IMR-90 (cell line): ENCODE results near the gene AHI1. TPM values are rescaled to one million over a fixed set of nuclear protein-coding genes. Genes with fewer than 3 reads are reported as not detected.

Experiments
- ATAC-seq: fragments of 200-7000 bp; cut with Tn5 transposase; 2 replicates; pipeline ENCODE4 v1.9.1; 2020; ENCODE audit warnings: low read depth, mild to moderate bottlenecking, moderate library complexity
- BruUV-seq: library from RNA; stranded (reverse); fragments of 400-500 nt; replicated peaks from 2 replicates; lab custom pipeline; 2021; lab: Mats Ljungman, UMichigan
- CTCF ChIA-PET: fragments of 300-600 bp; formaldehyde crosslinking; extraction: SDS; loops from one replicate; lab custom pipeline; 2021; ENCODE audit warnings: antibody characterized with exemption; lab: Yijun Ruan, JAX
- POLR2A ChIA-PET: fragments of 300-600 bp; sonication (Branson Sonifier 250); formaldehyde crosslinking; loops from one replicate; lab custom pipeline; 2022; ENCODE audit warnings: antibody characterized with exemption; ENCODE audit not compliant: unreplicated experiment; lab: Charles Lee
- DNase-seq: peaks from one replicate; pipeline ENCODE4 v3.0.0; 2013
- H2AFZ ChIP-seq: replicated peaks from 2 replicates; pipeline ENCODE3; 2013; ENCODE audit warnings: low read length, mild to moderate bottlenecking; ENCODE audit not compliant: poor library complexity
- H2AK5ac ChIP-seq: 2 replicates; pipeline ENCODE4 v1.6.1; 2013; ENCODE audit warnings: low read depth, low read length, inconsistent platforms
- H2AK9ac ChIP-seq: replicated peaks from 2 replicates; pipeline ENCODE3; 2013; ENCODE audit warnings: mild to moderate bottlenecking, low read depth, low read length, moderate library complexity; ENCODE audit not compliant: poor library complexity
- H2BK120ac ChIP-seq: 2 replicates; pipeline ENCODE4 v1.6.1; 2013; ENCODE audit warnings: low read depth, low read length, inconsistent platforms
- H2BK15ac ChIP-seq: 3 replicates; pipeline ENCODE4 v1.6.1; 2013; ENCODE audit warnings: low read depth, low read length, inconsistent platforms
- H2BK20ac ChIP-seq: 2 replicates; pipeline ENCODE4 v1.6.1; 2013; ENCODE audit warnings: low read depth, mild to moderate bottlenecking, inconsistent platforms, low read length, moderate library complexity
- H2BK5ac ChIP-seq: 2 replicates; pipeline ENCODE4 v1.6.1; 2013; ENCODE audit warnings: mild to moderate bottlenecking, low read depth, low read length, inconsistent platforms; ENCODE audit not compliant: poor library complexity, severe bottlenecking
- H3K14ac ChIP-seq: replicated peaks from 2 replicates; pipeline ENCODE4 v1.6.1; 2013; ENCODE audit warnings: low read depth, low read length, inconsistent platforms
- H3K18ac ChIP-seq: 2 replicates; pipeline ENCODE4 v1.6.1; 2013; ENCODE audit warnings: low read depth, low read length, control low read depth
- H3K23ac ChIP-seq: 2 replicates; pipeline ENCODE4 v1.6.1; 2013; ENCODE audit warnings: low read depth, low read length, inconsistent platforms
- H3K27ac ChIP-seq: 2 replicates; pipeline ENCODE4 v1.5.1; 2013; ENCODE audit warnings: mild to moderate bottlenecking, control low read depth, low read length; ENCODE audit not compliant: insufficient read depth
- H3K27me3 ChIP-seq: 2 replicates; pipeline ENCODE4 v1.6.1; 2013; ENCODE audit warnings: low read length; ENCODE audit not compliant: control insufficient read depth, insufficient read depth
- H3K36me3 ChIP-seq: 2 replicates; pipeline ENCODE4 v1.6.1; 2013; ENCODE audit warnings: low read length, mixed read lengths; ENCODE audit not compliant: control insufficient read depth, insufficient read depth
- H3K4ac ChIP-seq: 2 replicates; pipeline ENCODE4 v1.6.1; 2013; ENCODE audit warnings: low read depth, low read length, inconsistent platforms
- H3K4me1 ChIP-seq: 2 replicates; pipeline ENCODE4 v1.6.1; 2013; ENCODE audit warnings: low read length, mixed read lengths; ENCODE audit not compliant: control insufficient read depth, insufficient read depth
- H3K4me2 ChIP-seq: 2 replicates; pipeline ENCODE4 v1.6.1; 2013; ENCODE audit warnings: low read depth, mild to moderate bottlenecking, control low read depth, low read length, moderate library complexity
- H3K4me3 ChIP-seq: 2 replicates; pipeline ENCODE4 v1.5.1; 2013; ENCODE audit warnings: low read depth, mild to moderate bottlenecking, control low read depth, low read length, moderate library complexity; ENCODE audit not compliant: insufficient read depth
- H3K56ac ChIP-seq: 2 replicates; pipeline ENCODE4 v1.6.1; 2013; ENCODE audit warnings: low read length, inconsistent platforms; ENCODE audit not compliant: insufficient read depth; ENCODE audit errors: extremely low read depth
- H3K79me1 ChIP-seq, 2 experiments: 2 replicates each; pipeline ENCODE4 v1.6.1; 2013; ENCODE audit warnings: low read length in 2 of 2, inconsistent platforms in 1 of 2, low read depth in 1 of 2
- H3K9ac ChIP-seq: 2 replicates; pipeline ENCODE4 v1.6.1; 2013; ENCODE audit warnings: low read depth, low read length, control low read depth
- H3K9me1 ChIP-seq: 2 replicates; pipeline ENCODE4 v1.6.1; 2013; ENCODE audit warnings: low read length, inconsistent platforms; ENCODE audit not compliant: insufficient read depth
- H3K9me3 ChIP-seq: 2 replicates; pipeline ENCODE4 v1.6.1; 2013; ENCODE audit warnings: low read length; ENCODE audit not compliant: control insufficient read depth, insufficient read depth
- H4K20me1 ChIP-seq: 2 replicates; pipeline ENCODE4 v1.6.1; 2013; ENCODE audit warnings: low read length, inconsistent platforms; ENCODE audit not compliant: insufficient read depth
- H4K5ac ChIP-seq: 2 replicates; pipeline ENCODE4 v1.6.1; 2013; ENCODE audit warnings: mild to moderate bottlenecking, low read depth, low read length, control low read depth
- H4K8ac ChIP-seq, 2 experiments: 2 replicates each; pipeline ENCODE4 v1.6.1; 2013; ENCODE audit warnings: low read depth in 2 of 2, low read length in 2 of 2, control low read depth in 1 of 2, inconsistent platforms in 1 of 2
- H4K91ac ChIP-seq: 2 replicates; pipeline ENCODE4 v1.6.1; 2013; ENCODE audit warnings: low read depth, low read length, inconsistent platforms; ENCODE audit not compliant: insufficient read depth
- CEBPB ChIP-seq: IDR thresholded peaks from 2 replicates; pipeline ENCODE4 v1.6.1; 2012; ENCODE audit warnings: low read depth, low read length, improper control_type of control experiment
- NFE2L2 ChIP-seq: fragments of 150-350 bp; IDR thresholded peaks from 2 replicates; pipeline ENCODE4 v1.6.1; 2016; ENCODE audit warnings: low read depth, mild to moderate bottlenecking, low read length
- SMC3 ChIP-seq: fragments of 150-350 bp; IDR thresholded peaks from 2 replicates; pipeline ENCODE4 v1.6.1; 2016; ENCODE audit warnings: low read depth, mild to moderate bottlenecking, antibody characterized with exemption, low read length, moderate library complexity
- whole genome bisulfite sequencing, 2 experiments: methylation state at CpG; one replicate each; pipeline versions ENCODE4 v1.1.5 to v1.1.7; 2013; ENCODE audit warnings: missing lambda C conversion rate in 2 of 2; ENCODE audit not compliant: insufficient read length in 1 of 2; ENCODE audit errors: extremely low coverage in 2 of 2; 5-methylcytosine and 5-hydroxymethylcytosine counted together
- dilution Hi-C: fragments of 300-500 bp; cut with HindIII; formaldehyde crosslinking; loops from one replicate; pipeline ENCODE4 v1.14.3; 2018; ENCODE audit warnings: low sequenced_read_pairs; ENCODE audit not compliant: unreplicated experiment
- in situ Hi-C: fragments of 300-500 bp; cut with MboI; formaldehyde crosslinking; loops from 3 replicates; pipeline ENCODE4 v1.14.3; 2019; ENCODE audit warnings: low sequenced_read_pairs, inconsistent platforms, mixed read lengths
- intact Hi-C: fragments of 100-400 bp; cut with micrococcal nuclease; formaldehyde crosslinking; loops from 2 replicates; pipeline ENCODE4 v1.10.0; 2022
- polyA plus RNA-seq, 3 experiments: library from polyadenylated mRNA; depleted of rRNA; stranded (reverse); fragments of >200 nt; gene quantifications; 2 replicates each; pipeline ENCODE4 v1.2.3, GENCODE V29; 2012; ENCODE audit warnings: low replicate concordance in 1 of 3
- total RNA-seq: library from RNA; depleted of rRNA; stranded (reverse); fragments of >200 nt; gene quantifications from 2 replicates; pipeline ENCODE4 v1.2.3, GENCODE V29; 2012

AHI1 gene
- total and polyA plus RNA-seq, 2 of the 4 experiments (the other 2 are of a cell fraction) = 9.5 to 19.4 TPM

DNA sequence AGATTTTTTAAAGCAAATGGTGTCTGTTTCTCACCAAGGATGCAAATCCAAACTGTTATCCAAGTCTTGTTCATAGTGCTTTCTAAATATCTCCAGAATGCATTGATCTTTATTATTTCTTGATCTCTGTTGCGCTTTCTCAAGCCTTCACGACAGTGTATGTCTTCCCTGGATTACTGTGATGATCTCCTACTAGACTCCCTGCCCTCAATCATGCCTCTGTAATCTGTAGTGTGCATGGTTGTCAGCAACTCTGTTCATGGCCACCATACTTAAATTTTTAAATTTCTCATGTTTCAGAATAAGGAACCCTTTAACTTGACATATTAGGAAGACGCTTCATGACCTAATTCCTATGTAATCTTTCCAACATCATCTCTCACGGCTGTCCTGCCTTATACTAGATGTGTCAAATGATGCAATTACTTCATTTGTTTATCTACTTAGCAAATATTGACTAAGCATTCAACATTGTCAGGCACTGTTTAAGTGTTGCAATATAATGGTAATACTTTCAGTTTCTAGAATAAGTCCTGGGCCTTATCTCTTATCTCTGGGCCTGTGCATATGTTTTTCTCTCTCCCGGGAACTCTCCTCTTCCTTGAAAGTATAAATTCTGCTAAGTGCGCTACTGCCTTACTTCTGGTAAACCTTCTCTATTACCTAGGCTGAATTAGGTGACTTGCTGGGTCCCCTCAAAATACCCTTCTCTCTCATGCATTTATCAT is 25.6 kb upstream of the AHI1 start:
- Histone ChIP-seq H2AK9ac (no peak overlapping the region), H3K36me3 (no peaks in the 10 kb centered on the region), H2BK20ac (peak overlapping the region; percentile 69), H2AFZ (no peak overlapping the region), H2AK5ac (no peak overlapping the region), H3K23ac (no peak overlapping the region), H4K8ac (no peak overlapping the region; a peak in 1 of 4 replicates), H3K4me2 (peak overlapping the region; percentile 46; the same call in 1 of the 2 replicates), H3K14ac (peak overlapping the region; percentile 51), H3K56ac (no peak overlapping the region), H3K9me1 (no peaks in the 10 kb centered on the region), H3K9ac (no peak overlapping the region), H2BK15ac (no peak overlapping the region; the same call in 2 of the 3 replicates), H2BK5ac (no peak overlapping the region), H3K9me3 (no peaks in the 10 kb centered on the region), H3K4me3 (no peak overlapping the region), H4K20me1 (no peaks in the 10 kb centered on the region), H3K79me1 (no peaks in the 10 kb centered on the region), H2BK120ac (peak overlapping the region; percentile 47; the same call in 1 of the 2 replicates), H4K91ac (no peak overlapping the region), H3K18ac (peak overlapping the region; percentile 89; the same call in 1 of the 2 replicates), H3K27me3 (no peaks in the 10 kb centered on the region), H3K27ac (0 out of 2 replicates have a peak overlapping the region, but pooled peaks have one; percentile 26), H4K5ac (peak overlapping the region; percentile 84; the same call in 1 of the 2 replicates), H3K4ac (peak overlapping the region; percentile 42; the same call in 1 of the 2 replicates), H3K4me1 (peaks cover 4% of the 10 kb centered on the region; the same call in 1 of the 2 replicates)
- peak; percentile 87 for DNase-seq
- no TSS peak for BruUV-seq
- TF ChIP-seq CEBPB (peak; percentile 96), NFE2L2 (no peak), SMC3 (no peak)
- intact Hi-C loops = no loop called here
- ChIA-PET CTCF (no interaction called here), POLR2A (no interaction called here)
- peak; percentile 74 for ATAC-seq
- in situ Hi-C loops = no loop called here
- dilution Hi-C loops = no loop called here
- no CpG with 5 or more reads among the region's 6 CpGs for WGBS, 2 experiments
